ENCODE measurements around the gene COL20A1. TPM values are rescaled to one million over a fixed set of nuclear protein-coding genes. Genes with fewer than 3 reads are reported as not detected.

Gene COL20A1
- total RNA-seq, 4 donors from 2014 or later, result not detected

GRCh38 chr20:63369024-63369530 is 76.1 kb downstream of the COL20A1 start:
- TF ChIP-seq CTCF (IDR thresholded peaks at IDR 0.05), result no peak
- ATAC-seq (ENCODE audit: low FRiP score) (no peak), DNase-seq (ENCODE audit: low spot score) (no peak)

GRCh38 chr20:63369724-63370617 is 77.0 kb downstream of the COL20A1 start:
- ATAC-seq (ENCODE audit: low FRiP score), result no peak
- TF ChIP-seq CTCF (IDR thresholded peaks at IDR 0.05), result no peak
- no peak for DNase-seq (ENCODE audit: low spot score)

- no peak for TF ChIP-seq CTCF (IDR thresholded peaks at IDR 0.05)
- no peak for DNase-seq (ENCODE audit: low spot score)
- no peak for ATAC-seq (ENCODE audit: low FRiP score)
Observed at GRCh38 chr20:63370618-63371187, 77.7 kb downstream of the COL20A1 start.

- no peak for TF ChIP-seq CTCF (IDR thresholded peaks at IDR 0.05)
- ATAC-seq (ENCODE audit: low FRiP score) (no peak), DNase-seq (ENCODE audit: low spot score) (no peak)
Observed at GRCh38 chr20:63371291-63371865, 78.4 kb downstream of the COL20A1 start.

- DNase-seq (ENCODE audit: low spot score) (no peak), ATAC-seq (ENCODE audit: low FRiP score) (no peak)
- no peak for TF ChIP-seq CTCF (IDR thresholded peaks at IDR 0.05)
Observed at GRCh38 chr20:63372971-63373885, 80.2 kb downstream of the COL20A1 start.

GRCh38 chr20:63373996-63374395 is 81.0 kb downstream of the COL20A1 start:
- TF ChIP-seq CTCF (IDR thresholded peaks at IDR 0.05), result no peak
- DNase-seq (ENCODE audit: low spot score) (no peak), ATAC-seq (ENCODE audit: low FRiP score) (no peak)
